LNCaP clone FGC (cell line): Measurements from ENCODE around the gene PTPRG.

Source experiments
- DNase-seq: peaks from one replicate; pipeline ENCODE4 v3.0.0-alpha.2; 2011; ENCODE audit warnings: low read depth
- H3K4me3 ChIP-seq: 2 replicates; pipeline ENCODE4 v1.5.1; 2011; ENCODE audit warnings: mild to moderate bottlenecking, low read depth, low read length, control low read depth
- CTCF ChIP-seq: IDR thresholded peaks from 2 replicates; pipeline ENCODE4 v1.5.1; 2012; ENCODE audit warnings: mild to moderate bottlenecking; ENCODE audit not compliant: control insufficient read depth, insufficient read depth; ENCODE audit errors: extremely low read depth

The PTPRG gene

GRCh38 chr3:61769266-61769990, 208.1 kb downstream of the PTPRG start:
- TF ChIP-seq CTCF, result no peak
- no peak overlapping the region for H3K4me3 ChIP-seq
- DNase-seq, result no peak

- no peak for DNase-seq
- TF ChIP-seq CTCF, result no peak
- H3K4me3 ChIP-seq, result no peak overlapping the region
Observed at GRCh38 chr3:61771976-61772375, 210.6 kb downstream of the PTPRG start.

GRCh38 chr3:61772456-61772855, 211.1 kb downstream of the PTPRG start:
- H3K4me3 ChIP-seq, result no peak overlapping the region
- no peak for TF ChIP-seq CTCF
- no peak for DNase-seq

- no peak for DNase-seq
- no peak overlapping the region for H3K4me3 ChIP-seq
- no peak for TF ChIP-seq CTCF
Observed at GRCh38 chr3:61774279-61774890, 213.0 kb downstream of the PTPRG start.

GRCh38 chr3:61776390-61776789, 215.0 kb downstream of the PTPRG start:
- no peak for TF ChIP-seq CTCF
- no peak for DNase-seq
- H3K4me3 ChIP-seq, result no peak overlapping the region

GRCh38 chr3:61777483-61777882, 216.1 kb downstream of the PTPRG start:
- no peak for TF ChIP-seq CTCF
- DNase-seq, result no peak
- no peak overlapping the region for H3K4me3 ChIP-seq

GRCh38 chr3:61778095-61778494, 216.7 kb downstream of the PTPRG start:
- no peak for TF ChIP-seq CTCF
- no peak for DNase-seq
- no peak overlapping the region for H3K4me3 ChIP-seq
